ENCODE data around the gene RUSF1. TPM values are rescaled to one million over a fixed set of nuclear protein-coding genes. Genes with fewer than 3 reads are reported as not detected.

Gene RUSF1
- total RNA-seq, 1 experiment from 2014 or later, result 30.5 TPM

DNA sequence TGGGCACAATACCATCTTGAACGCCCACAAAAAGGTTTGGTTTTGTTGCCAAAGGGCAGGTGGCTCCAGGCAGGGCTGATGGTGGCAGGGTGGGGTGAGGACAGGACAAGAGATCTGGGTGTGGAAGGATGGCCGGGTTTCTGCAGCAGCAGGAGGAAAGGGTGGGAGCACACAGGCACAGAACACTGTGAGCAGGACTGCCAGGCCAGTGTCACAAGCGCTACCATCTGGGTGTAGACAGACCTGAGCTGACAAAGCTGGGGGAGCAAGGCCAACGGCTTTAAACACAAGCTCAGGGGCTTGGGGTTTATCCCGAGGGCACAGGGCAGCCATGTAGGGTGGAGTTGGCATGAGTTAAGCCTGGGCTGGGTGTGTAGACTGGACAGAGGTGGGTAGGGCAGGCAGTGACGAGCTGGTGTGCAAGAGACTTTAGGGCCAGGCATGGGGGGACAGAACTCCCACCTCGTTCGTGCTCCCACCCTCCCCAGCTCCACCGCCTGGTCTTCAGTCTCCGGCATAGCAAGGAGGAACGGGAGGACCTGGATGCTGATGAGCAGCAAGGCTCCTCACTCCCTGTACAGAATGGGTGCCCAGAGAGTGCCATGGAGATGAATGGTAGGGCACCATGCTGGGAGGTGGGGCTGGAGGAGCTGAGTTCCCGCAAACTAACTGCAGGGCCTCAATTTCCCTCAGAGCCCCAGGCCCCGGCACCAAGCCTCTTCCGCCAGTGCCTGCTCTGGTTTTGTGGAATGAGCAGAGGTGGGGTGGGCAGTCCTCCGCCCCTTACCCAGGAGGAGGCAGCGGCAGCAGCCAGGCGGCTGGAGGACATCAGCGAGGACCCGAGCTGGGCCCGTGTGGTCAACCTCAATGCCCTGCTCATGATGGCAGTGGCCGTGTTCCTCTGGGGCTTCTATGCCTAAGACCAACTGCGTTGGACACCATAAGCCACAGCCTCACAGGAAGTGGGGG lies 18.3 kb downstream of the RUSF1 start:
- no peak overlapping the region for H3K27ac Mint-ChIP-seq (ENCODE audit: unreplicated experiment)
- Histone ChIP-seq H3K9me3 (no peaks in the 10 kb centered on the region), H3K36me3 (ENCODE audit: control insufficient read depth, insufficient read depth, low read length) (peaks cover 2% of the 10 kb centered on the region; the same call in 1 of the 2 replicates), H3K27me3 (replicated peaks; ENCODE audit: control insufficient read depth, insufficient read depth, low read length) (no peaks in the 10 kb centered on the region), H3K4me1 (peaks cover 8% of the 10 kb centered on the region), H3K4me3 (ENCODE audit: low read depth, low read length) (no peak overlapping the region)
- H3K4me3 Mint-ChIP-seq (ENCODE audit: unreplicated experiment), result no peak overlapping the region
- ChIA-PET CTCF (no interaction called here), POLR2A (no interaction called here)
- peaks cover 27% of the 10 kb centered on the region for H3K36me3 Mint-ChIP-seq (ENCODE audit: insufficient read depth, unreplicated experiment)
- no peak for DNase-seq
- no peaks in the 10 kb centered on the region for H3K27me3 Mint-ChIP-seq (ENCODE audit: insufficient read depth, unreplicated experiment)
- TF ChIP-seq, protein P1, sequence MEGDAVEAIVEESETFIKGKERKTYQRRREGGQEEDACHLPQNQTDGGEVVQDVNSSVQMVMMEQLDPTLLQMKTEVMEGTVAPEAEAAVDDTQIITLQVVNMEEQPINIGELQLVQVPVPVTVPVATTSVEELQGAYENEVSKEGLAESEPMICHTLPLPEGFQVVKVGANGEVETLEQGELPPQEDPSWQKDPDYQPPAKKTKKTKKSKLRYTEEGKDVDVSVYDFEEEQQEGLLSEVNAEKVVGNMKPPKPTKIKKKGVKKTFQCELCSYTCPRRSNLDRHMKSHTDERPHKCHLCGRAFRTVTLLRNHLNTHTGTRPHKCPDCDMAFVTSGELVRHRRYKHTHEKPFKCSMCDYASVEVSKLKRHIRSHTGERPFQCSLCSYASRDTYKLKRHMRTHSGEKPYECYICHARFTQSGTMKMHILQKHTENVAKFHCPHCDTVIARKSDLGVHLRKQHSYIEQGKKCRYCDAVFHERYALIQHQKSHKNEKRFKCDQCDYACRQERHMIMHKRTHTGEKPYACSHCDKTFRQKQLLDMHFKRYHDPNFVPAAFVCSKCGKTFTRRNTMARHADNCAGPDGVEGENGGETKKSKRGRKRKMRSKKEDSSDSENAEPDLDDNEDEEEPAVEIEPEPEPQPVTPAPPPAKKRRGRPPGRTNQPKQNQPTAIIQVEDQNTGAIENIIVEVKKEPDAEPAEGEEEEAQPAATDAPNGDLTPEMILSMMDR (IDR thresholded peaks at IDR 0.05; ENCODE audit: insufficient read depth in 1 of 2, low read depth in 1 of 2, low read length in 1 of 2, severe bottlenecking in 1 of 2, unreplicated experiment in 1 of 2), result no peak
- intact Hi-C loops (cut with micrococcal nuclease; ENCODE audit: unreplicated experiment), result no loop called here
- no TSS peak for BruUV-seq (replicated peaks)
- H3K4me1 Mint-ChIP-seq (ENCODE audit: low read depth, unreplicated experiment), result no peaks in the 10 kb centered on the region
- H3K9me3 Mint-ChIP-seq (ENCODE audit: unreplicated experiment), result no peaks in the 10 kb centered on the region

DNA sequence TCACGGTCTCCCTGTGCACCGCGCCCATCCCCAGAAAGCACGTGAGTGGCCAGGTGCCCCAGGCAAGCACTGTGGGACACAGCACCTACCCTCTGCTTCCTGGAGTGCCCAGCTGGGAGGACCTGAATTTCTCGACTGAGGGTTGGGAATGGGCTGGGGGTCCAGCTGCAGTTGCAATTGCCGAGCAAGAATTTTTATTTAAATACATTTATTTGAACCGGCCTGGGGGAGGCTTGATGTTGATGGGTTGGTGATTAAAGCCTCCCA lies 19.0 kb downstream of the RUSF1 start:
- Mint-ChIP-seq H3K9me3 (ENCODE audit: unreplicated experiment) (no peaks in the 10 kb centered on the region), H3K4me3 (ENCODE audit: unreplicated experiment) (peak overlapping the region; percentile 24)

DNA sequence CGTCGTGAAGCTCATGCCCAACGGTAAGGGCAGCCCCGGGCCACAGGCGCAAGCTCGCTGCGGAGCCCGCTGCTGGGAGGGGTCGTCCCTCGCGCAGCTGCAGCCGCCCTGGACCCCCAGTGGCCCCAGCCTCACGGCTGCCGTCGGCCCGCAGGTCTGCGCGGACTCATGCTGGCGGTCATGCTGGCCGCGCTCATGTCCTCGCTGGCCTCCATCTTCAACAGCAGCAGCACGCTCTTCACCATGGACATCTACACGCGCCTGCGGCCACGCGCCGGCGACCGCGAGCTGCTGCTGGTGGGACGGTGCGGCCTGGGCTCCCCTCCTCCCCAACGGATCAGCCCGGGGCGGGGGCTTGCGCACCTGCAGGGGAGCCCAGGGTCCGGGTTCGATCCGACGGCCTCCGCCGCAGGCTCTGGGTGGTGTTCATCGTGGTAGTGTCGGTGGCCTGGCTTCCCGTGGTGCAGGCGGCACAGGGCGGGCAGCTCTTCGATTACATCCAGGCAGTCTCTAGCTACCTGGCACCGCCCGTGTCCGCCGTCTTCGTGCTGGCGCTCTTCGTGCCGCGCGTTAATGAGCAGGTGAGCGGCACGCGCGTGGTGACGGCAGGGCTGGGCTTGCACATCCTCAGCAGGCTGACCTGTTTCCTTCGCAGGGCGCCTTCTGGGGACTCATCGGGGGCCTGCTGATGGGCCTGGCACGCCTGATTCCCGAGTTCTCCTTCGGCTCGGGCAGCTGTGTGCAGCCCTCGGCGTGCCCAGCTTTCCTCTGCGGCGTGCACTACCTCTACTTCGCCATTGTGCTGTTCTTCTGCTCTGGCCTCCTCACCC lies 19.5 kb downstream of the RUSF1 start:
- H3K4me3 Mint-ChIP-seq (ENCODE audit: unreplicated experiment), result peak overlapping the region; percentile 24

More for the DNA sequence above, 19.0 kb downstream of the RUSF1 start:
- H3K36me3 ChIP-seq (ENCODE audit: control insufficient read depth, insufficient read depth, low read length), result peaks cover 2% of the 10 kb centered on the region; the same call in 1 of the 2 replicates
- POLR2A ChIA-PET, result no interaction called here
- no peak overlapping the region for H3K4me3 ChIP-seq (ENCODE audit: low read depth, low read length)
- H3K27me3 ChIP-seq (replicated peaks; ENCODE audit: control insufficient read depth, insufficient read depth, low read length), result no peaks in the 10 kb centered on the region
- no peaks in the 10 kb centered on the region for H3K4me1 Mint-ChIP-seq (ENCODE audit: low read depth, unreplicated experiment)
- peaks cover 27% of the 10 kb centered on the region for H3K36me3 Mint-ChIP-seq (ENCODE audit: insufficient read depth, unreplicated experiment)
- BruUV-seq (replicated peaks), result no TSS peak
- TF ChIP-seq, protein P1 (IDR thresholded peaks at IDR 0.05; ENCODE audit: insufficient read depth in 1 of 2, low read depth in 1 of 2, low read length in 1 of 2, severe bottlenecking in 1 of 2, unreplicated experiment in 1 of 2), result no peak
- intact Hi-C loops (cut with micrococcal nuclease; ENCODE audit: unreplicated experiment), result no loop called here
- DNase-seq, result no peak
- CTCF ChIA-PET, result no interaction called here
- H3K27me3 Mint-ChIP-seq (ENCODE audit: insufficient read depth, unreplicated experiment), result no peaks in the 10 kb centered on the region
- H3K4me1 ChIP-seq, result peaks cover 13% of the 10 kb centered on the region
- no peak overlapping the region for H3K27ac Mint-ChIP-seq (ENCODE audit: unreplicated experiment)
- H3K9me3 ChIP-seq, result no peaks in the 10 kb centered on the region

More for the DNA sequence above, 19.5 kb downstream of the RUSF1 start:
- Histone ChIP-seq H3K4me3 (ENCODE audit: low read depth, low read length) (no peak overlapping the region; the same call in 1 of the 2 replicates), H3K9me3 (no peaks in the 10 kb centered on the region), H3K4me1 (peaks cover 18% of the 10 kb centered on the region), H3K27me3 (replicated peaks; ENCODE audit: control insufficient read depth, insufficient read depth, low read length) (no peaks in the 10 kb centered on the region), H3K36me3 (ENCODE audit: control insufficient read depth, insufficient read depth, low read length) (peaks cover 2% of the 10 kb centered on the region; the same call in 1 of the 2 replicates)
- Mint-ChIP-seq H3K27ac (ENCODE audit: unreplicated experiment) (no peak overlapping the region), H3K9me3 (ENCODE audit: unreplicated experiment) (no peaks in the 10 kb centered on the region), H3K4me1 (ENCODE audit: low read depth, unreplicated experiment) (no peaks in the 10 kb centered on the region), H3K36me3 (ENCODE audit: insufficient read depth, unreplicated experiment) (peaks cover 27% of the 10 kb centered on the region), H3K27me3 (ENCODE audit: insufficient read depth, unreplicated experiment) (no peaks in the 10 kb centered on the region)
- ChIA-PET POLR2A (interaction anchor here (1.0 kb wide), 1 partner anchor 224 kb away, joined by 3 read pairs; a partner anchor contains a TSS), CTCF (no interaction called here)
- no peak for DNase-seq
- intact Hi-C loops (cut with micrococcal nuclease; ENCODE audit: unreplicated experiment), result no loop called here
- TF ChIP-seq, protein P1 (IDR thresholded peaks at IDR 0.05; ENCODE audit: insufficient read depth in 1 of 2, low read depth in 1 of 2, low read length in 1 of 2, severe bottlenecking in 1 of 2, unreplicated experiment in 1 of 2), result no peak
- BruUV-seq (replicated peaks), result no TSS peak
